GM12872 (cell line): Measurements from ENCODE around the gene ZSWIM1.

ENCODE experiments used
- CTCF ChIP-seq: IDR thresholded peaks from 3 replicates; pipeline ENCODE4 v1.5.1; 2011; ENCODE audit warnings: low read depth, mild to moderate bottlenecking, low read length, moderate library complexity; ENCODE audit not compliant: insufficient read depth

Gene ZSWIM1

GRCh38 chr20:45880988-45881788, at the start of gene ZSWIM1:
TSS of gene ZSWIM1 (plus strand) at chr20:45881227. CDS start at chr20:45882593, 1,366 bp downstream.
- no peak for TF ChIP-seq CTCF

- no peak for TF ChIP-seq CTCF
These were observed 48.4 kb upstream of the ZSWIM1 start for GRCh38 chr20:45832619-45833018.

GRCh38 chr20:45833030-45833882, 47.8 kb upstream of the ZSWIM1 start, which contains the start of gene SNX21:
TSS of gene SNX21 (plus strand) at chr20:45833799. CDS start at chr20:45833920, 121 bp downstream.
- no peak for TF ChIP-seq CTCF

- TF ChIP-seq CTCF: no peak
These were observed 46.9 kb upstream of the ZSWIM1 start for GRCh38 chr20:45833883-45834796.

- TF ChIP-seq CTCF: no peak
These were observed 46.2 kb upstream of the ZSWIM1 start for GRCh38 chr20:45834797-45835161.

GRCh38 chr20:45835329-45835765, 45.7 kb upstream of the ZSWIM1 start:
- no peak; the same call in 2 of the 3 replicates for TF ChIP-seq CTCF
